H1 (cell line): ENCODE measurements around the gene ASTN2.

Experiments
- CTCF ChIP-seq, 3 experiments: IDR thresholded peaks; 1 replicate in 2 of 3; 2 replicates in 1 of 3; pipeline versions ENCODE4 v1.5.1 to v1.6.1; 2011; ENCODE audit warnings: low read length in 3 of 3, mild to moderate bottlenecking in 3 of 3, inconsistent platforms in 2 of 3, low read depth in 1 of 3, moderate library complexity in 1 of 3; ENCODE audit not compliant: insufficient read depth in 1 of 3; ENCODE audit errors: control extremely low read depth in 1 of 3
- POLR2A ChIP-seq, 2 experiments: IDR thresholded peaks; 1 replicate in 1 of 2; 2 replicates in 1 of 2; pipeline ENCODE4 v1.6.1; 2011; ENCODE audit warnings: low read depth in 2 of 2, low read length in 2 of 2, mild to moderate bottlenecking in 2 of 2; ENCODE audit errors: control extremely low read depth in 1 of 2
- SIX5 ChIP-seq: IDR thresholded peaks from 2 replicates; pipeline ENCODE4 v1.6.1; 2011; ENCODE audit warnings: mild to moderate bottlenecking, low read depth, low read length

- TF ChIP-seq CTCF (IDR thresholded peaks at IDR 0.05; ENCODE audit: control extremely low read depth in 1 of 3, insufficient read depth in 1 of 3, low read depth in 1 of 3, low read length in 3 of 3), result no peak
- TF ChIP-seq POLR2A (IDR thresholded peaks at IDR 0.05; ENCODE audit: control extremely low read depth in 1 of 2, low read depth in 2 of 2, low read length in 2 of 2), result no peak
- no peak for TF ChIP-seq SIX5
These were observed 510.7 kb downstream of the ASTN2 start for GRCh38 chr9:116904165-116904564.
